A549 (cell line): ENCODE results near the gene OR2AE1. TPM values are rescaled to one million over a fixed set of nuclear protein-coding genes. Genes with fewer than 3 reads are reported as not detected.

Experiments used
- ATAC-seq, 2 experiments: fragments of 200-7000 bp in 1 of 2; fragments of >200 bp in 1 of 2; cut with Nextera tagmentation in 1 of 2; cut with Tn5 transposase in 1 of 2; 3 replicates each; pipeline versions ENCODE4 v1.8.0 to v1.9.1; 2018 to 2020; ENCODE audit warnings: mild to moderate bottlenecking in 1 of 2, moderate library complexity in 1 of 2
- CTCF ChIA-PET: fragments of 300-600 bp; sonication (Branson Sonifier 250); formaldehyde crosslinking; extraction: SDS; loops from one replicate; lab custom pipeline; 2021; ENCODE audit warnings: antibody characterized with exemption, inconsistent platforms; lab: Yijun Ruan, JAX
- POLR2A ChIA-PET: fragments of 350-600 bp; formaldehyde crosslinking; extraction: SDS; loops from one replicate; lab custom pipeline; 2021; ENCODE audit warnings: antibody characterized with exemption, inconsistent platforms; lab: Yijun Ruan, JAX
- DNase-seq, 2 experiments: peaks; one replicate each; pipeline versions ENCODE4 v3.0.0 to v3.0.0-alpha.2; 2011 to 2016; ENCODE audit warnings: low read depth in 1 of 2, low spot score in 1 of 2
- FAIRE-seq: peaks from 2 replicates; lab custom pipeline; 2011; peaks lifted over from hg19 to GRCh38; lab: Jason Lieb, UNC
- H3K27ac ChIP-seq, 2 experiments: fragments of >200 bp; sonication (Bioruptor Twin); formaldehyde crosslinking; 3 replicates each; pipeline ENCODE4 v1.5.1; 2016 to 2017
- H3K4me1 ChIP-seq: fragments of >200 bp; sonication (Bioruptor Twin); formaldehyde crosslinking; 3 replicates; pipeline ENCODE4 v1.6.1; 2016
- H3K4me2 ChIP-seq: fragments of >200 bp; sonication (Bioruptor Twin); formaldehyde crosslinking; 3 replicates; pipeline ENCODE4 v1.6.1; 2016
- H3K4me3 ChIP-seq: fragments of >200 bp; sonication (Bioruptor Twin); formaldehyde crosslinking; 3 replicates; pipeline ENCODE4 v1.5.1; 2016
- H3K9me3 ChIP-seq: fragments of >200 bp; sonication (Bioruptor Twin); formaldehyde crosslinking; 3 replicates; pipeline ENCODE4 v1.6.1; 2016
- CBX8 ChIP-seq: fragments of 200-600 bp; sonication (generic); IDR thresholded peaks from 2 replicates; pipeline ENCODE4 v1.6.1; 2016
- EHF ChIP-seq: fragments of 250-450 bp; sonication (Bioruptor Pico); IDR thresholded peaks from 2 replicates; pipeline ENCODE4 v1.5.0; 2020; ENCODE audit warnings: mild to moderate bottlenecking
- EHMT2 ChIP-seq: fragments of 200-600 bp; sonication (generic); IDR thresholded peaks from 2 replicates; pipeline ENCODE4 v1.6.1; 2016; ENCODE audit warnings: antibody characterized with exemption, low read depth, mild to moderate bottlenecking, moderate library complexity
- FOSL2 ChIP-seq, 2 experiments: fragments of 450-650 bp in 1 of 2; fragments of >200 bp in 1 of 2; sonication (Bioruptor Twin) in 1 of 2; formaldehyde crosslinking; IDR thresholded peaks; 2 replicates each; pipeline versions ENCODE4 v1.5.0 to v1.6.1; 2016 to 2020; ENCODE audit warnings: mild to moderate bottlenecking in 1 of 2, moderate library complexity in 1 of 2
- FOXS1 ChIP-seq: fragments of 250-450 bp; sonication (Bioruptor Pico); IDR thresholded peaks from 2 replicates; pipeline ENCODE4 v1.5.0; 2020; ENCODE audit warnings: mild to moderate bottlenecking, moderate library complexity
- HOXB13 ChIP-seq: fragments of 250-450 bp; sonication (Bioruptor Pico); IDR thresholded peaks from 2 replicates; pipeline ENCODE4 v1.5.0; 2020; ENCODE audit warnings: low read depth, mild to moderate bottlenecking, moderate library complexity
- HOXB5 ChIP-seq: fragments of 250-450 bp; sonication (Bioruptor Pico); IDR thresholded peaks from 2 replicates; pipeline ENCODE4 v1.5.0; 2020; ENCODE audit warnings: mild to moderate bottlenecking, moderate library complexity
- JUN ChIP-seq, 2 experiments: fragments of >200 bp; sonication (Bioruptor Twin); formaldehyde crosslinking; IDR thresholded peaks; 2 replicates in 1 of 2; 3 replicates in 1 of 2; pipeline ENCODE4 v1.6.1; 2016 to 2017
- MAFK ChIP-seq: fragments of 450-650 bp; IDR thresholded peaks from 2 replicates; pipeline ENCODE4 v1.6.1; 2014; ENCODE audit not compliant: partially characterized antibody
- MAZ ChIP-seq: fragments of 150-350 bp; IDR thresholded peaks from 2 replicates; pipeline ENCODE4 v1.6.1; 2014; ENCODE audit warnings: antibody characterized with exemption, low read depth, low read length, borderline replicate concordance
- NFE2L2 ChIP-seq: fragments of 150-350 bp; conservative IDR thresholded peaks from 2 replicates; pipeline ENCODE4 v1.6.1; 2014; ENCODE audit warnings: low read length
- NR3C1 ChIP-seq: fragments of >200 bp; sonication (Bioruptor Twin); formaldehyde crosslinking; IDR thresholded peaks from 3 replicates; pipeline ENCODE4 v1.6.1; 2017
- PBX3 ChIP-seq: IDR thresholded peaks from 2 replicates; pipeline ENCODE4 v1.6.1; 2012
- RARB ChIP-seq: fragments of 250-450 bp; sonication (Bioruptor Pico); IDR thresholded peaks from 2 replicates; pipeline ENCODE4 v1.8.0; 2021; ENCODE audit warnings: mild to moderate bottlenecking, moderate library complexity
- RFX5 ChIP-seq: fragments of 450-650 bp; IDR thresholded peaks from 2 replicates; pipeline ENCODE4 v1.7.1; 2014; ENCODE audit warnings: antibody characterized with exemption, mild to moderate bottlenecking, moderate library complexity
- SMC3 ChIP-seq: fragments of >200 bp; sonication (Bioruptor Twin); formaldehyde crosslinking; IDR thresholded peaks from 3 replicates; pipeline ENCODE4 v1.6.1; 2018; ENCODE audit warnings: inconsistent platforms
- SREBF2 ChIP-seq: fragments of 450-650 bp; IDR thresholded peaks from 2 replicates; pipeline ENCODE4 v1.6.1; 2014; ENCODE audit warnings: mild to moderate bottlenecking, moderate library complexity
- TP53 ChIP-seq: fragments of 250-450 bp; sonication (Bioruptor Pico); IDR thresholded peaks from 2 replicates; pipeline ENCODE4 v1.5.0; 2021; ENCODE audit warnings: mild to moderate bottlenecking, moderate library complexity
- USF2 ChIP-seq: fragments of 450-650 bp; IDR thresholded peaks from 2 replicates; pipeline ENCODE4 v1.6.1; 2014; ENCODE audit warnings: antibody characterized with exemption
- ZC3H11A ChIP-seq: fragments of 450-650 bp; IDR thresholded peaks from 2 replicates; pipeline ENCODE4 v1.6.1; 2014; ENCODE audit warnings: antibody characterized with exemption, mild to moderate bottlenecking
- ZNF302 ChIP-seq: fragments of 250-450 bp; sonication (Bioruptor Pico); IDR thresholded peaks from 2 replicates; pipeline ENCODE4 v1.9.0; 2021; ENCODE audit warnings: inconsistent platforms, mild to moderate bottlenecking, moderate library complexity
- ZSCAN20 ChIP-seq: fragments of 250-450 bp; sonication (Bioruptor Pico); IDR thresholded peaks from 2 replicates; pipeline ENCODE4 v1.8.0; 2022; ENCODE audit warnings: mild to moderate bottlenecking, moderate library complexity
- WGBS: methylation state at CpG from one replicate; pipeline ENCODE4 v1.1.6; 2017; ENCODE audit errors: missing lambda C conversion rate; 5-methylcytosine and 5-hydroxymethylcytosine counted together
- polyA plus RNA-seq, 4 experiments: library from polyadenylated mRNA; depleted of rRNA in 3 of 4; stranded (reverse); fragments of >200 nt; fragmentation: RNase III in 1 of 4; extraction: RNeasy Plus Mini Kit Qiagen cat#74134 plus additional on column Dnase treatment in 1 of 4; gene quantifications; 2 replicates in 3 of 4; 3 replicates in 1 of 4; pipeline ENCODE4 v1.2.3, GENCODE V29; 2011 to 2017
- TF ChIP-seq, protein P1 (sequence below): fragments of >200 bp; sonication (Bioruptor Twin); formaldehyde crosslinking; IDR thresholded peaks from 2 replicates; pipeline ENCODE4 v1.6.1; 2016
- TF ChIP-seq, protein P2 (sequence below): IDR thresholded peaks from 2 replicates; pipeline ENCODE4 v1.6.1; 2012

Gene OR2AE1
- polyA plus RNA-seq, 2 of the 4 experiments (the other 2 are of a cell fraction): 0.09 TPM; not detected in 1

DNA sequence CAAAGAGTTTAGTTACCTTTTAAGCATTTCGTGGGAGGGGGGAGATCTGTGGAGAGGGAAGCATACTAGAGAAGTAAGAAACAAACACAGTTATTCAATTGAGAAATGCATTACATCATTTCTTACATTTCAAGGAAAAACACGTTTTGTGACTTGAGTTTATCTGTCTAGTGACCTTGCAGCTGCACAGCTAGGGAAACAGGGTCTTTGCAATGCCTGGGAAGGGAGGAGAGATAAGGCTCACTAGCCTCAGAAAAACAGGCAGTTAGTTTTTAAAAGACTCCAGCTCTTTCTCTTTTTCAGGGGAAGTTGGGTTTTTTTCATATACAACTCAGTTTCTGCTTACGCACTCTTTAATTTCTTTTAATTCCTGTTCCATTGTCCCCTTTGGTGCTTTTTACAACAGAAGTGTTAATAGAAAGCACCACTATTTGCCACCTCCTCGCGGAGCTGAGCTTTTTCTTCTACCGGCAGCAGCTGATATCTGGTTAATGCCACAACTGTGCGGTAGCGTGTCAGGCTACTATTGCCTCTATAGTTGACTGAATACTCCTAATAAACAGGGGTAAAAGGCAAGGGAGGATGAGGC, 43.5 kb downstream of the OR2AE1 start (continued):
- TF ChIP-seq, protein P1, sequence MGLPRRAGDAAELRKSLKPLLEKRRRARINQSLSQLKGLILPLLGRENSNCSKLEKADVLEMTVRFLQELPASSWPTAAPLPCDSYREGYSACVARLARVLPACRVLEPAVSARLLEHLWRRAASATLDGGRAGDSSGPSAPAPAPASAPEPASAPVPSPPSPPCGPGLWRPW: no peak
- TF ChIP-seq RFX5 (no peak), NFE2L2 (no peak), CBX8 (no peak), NR3C1 (no peak), ZNF302 (CRISPR knock-in tag) (no peak)

GRCh38 chr7:99831595-99831994, 45.2 kb downstream of the OR2AE1 start:
- no peak for ATAC-seq
- Histone ChIP-seq H3K27ac (no peak overlapping the region), H3K4me3 (no peak overlapping the region), H3K4me2 (no peak overlapping the region), H3K9me3 (no peaks in the 10 kb centered on the region), H3K4me1 (peaks cover 5% of the 10 kb centered on the region; the same call in 2 of the 3 replicates)
- DNase-seq: no peak
- FAIRE-seq: no peak
- TF ChIP-seq MAZ (no peak), USF2 (no peak), PBX3 (no peak), RFX5 (no peak), SREBF2 (no peak), NFE2L2 (0 out of 2 replicates have a peak, but pooled peaks have one; percentile 14), EHF (no peak)
- ChIA-PET CTCF (interaction anchor here (1.0 to 1.9 kb wide), 2 partner anchors 9 to 11 kb away, joined by 3 to 4 read pairs; no protein-coding TSS in a partner anchor), POLR2A (no interaction called here)

GRCh38 chr7:99829524-99830160, 47.2 kb downstream of the OR2AE1 start:
- WGBS: 87% methylated on average over 1 of the region's 1 CpG
- no peak for FAIRE-seq
- TF ChIP-seq FOXS1 (no peak), SREBF2 (no peak), USF2 (no peak), SMC3 (no peak), HOXB5 (CRISPR knock-in tag) (no peak), HOXB13 (no peak), FOSL2 (IDR thresholded peaks at IDR 0.05) (no peak), FOSL2 (CRISPR knock-in tag; IDR thresholded peaks at IDR 0.05) (no peak), MAZ (no peak), ZSCAN20 (CRISPR knock-in tag) (no peak), JUN (IDR thresholded peaks at IDR 0.05) (no peak), RARB (no peak), ZC3H11A (no peak), EHMT2 (no peak), MAFK (no peak), TP53 (no peak)
- TF ChIP-seq, protein P2, sequence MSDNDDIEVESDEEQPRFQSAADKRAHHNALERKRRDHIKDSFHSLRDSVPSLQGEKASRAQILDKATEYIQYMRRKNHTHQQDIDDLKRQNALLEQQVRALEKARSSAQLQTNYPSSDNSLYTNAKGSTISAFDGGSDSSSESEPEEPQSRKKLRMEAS: no peak
- peak overlapping the region in 1 of 2 experiments; percentile 16; a peak in 1 of 6 replicates for H3K27ac ChIP-seq
- H3K4me3 ChIP-seq: no peak overlapping the region
- POLR2A ChIA-PET: no interaction called here
- H3K4me1 ChIP-seq: peaks cover 5% of the 10 kb centered on the region; the same call in 2 of the 3 replicates
- ATAC-seq: no peak
- no peaks in the 10 kb centered on the region for H3K9me3 ChIP-seq
- CTCF ChIA-PET: interaction anchor here (0.8 to 1.3 kb wide), 2 partner anchors 89 to 120 kb away, joined by 3 read pairs; no protein-coding TSS in a partner anchor
- peak overlapping the region; percentile 16; the same call in 1 of the 3 replicates for H3K4me2 ChIP-seq
- DNase-seq: no peak
